ENCODE measurements around the gene CCM2.

Gene CCM2

DNA sequence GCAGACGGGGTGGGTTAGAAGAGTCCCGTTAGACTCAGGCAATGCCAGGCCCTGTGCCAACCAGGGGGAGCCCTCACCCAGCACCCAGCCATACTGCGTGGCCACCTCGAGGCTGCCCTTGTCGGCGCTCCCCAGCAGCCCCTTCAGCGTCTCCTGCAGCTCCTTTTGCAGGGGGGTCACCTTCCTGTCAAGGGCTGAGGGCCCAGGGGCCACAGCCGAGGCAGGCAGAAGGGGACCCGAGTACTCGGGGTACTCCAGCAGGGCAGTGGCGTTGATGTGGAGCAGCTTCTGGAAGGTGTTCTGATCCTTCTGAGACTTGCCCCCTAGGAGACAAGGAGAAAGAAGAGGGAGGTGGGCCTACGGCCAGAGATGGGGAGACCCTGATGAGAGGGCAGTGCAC is 101.7 kb downstream of the CCM2 start:
- H2AFZ ChIP-seq (ENCODE audit: low read depth, low read length), result no peak overlapping the region
- H3K27me3 ChIP-seq (ENCODE audit: insufficient read depth, low read length, poor library complexity), result no peaks in the 10 kb centered on the region
- H3K9me3 ChIP-seq (ENCODE audit: insufficient read depth, low read length, severe bottlenecking), result no peaks in the 10 kb centered on the region
- H3K79me2 ChIP-seq (ENCODE audit: insufficient read depth, low read length), result peaks cover 17% of the 10 kb centered on the region
- no peak overlapping the region for H3K4me3 ChIP-seq (ENCODE audit: low read depth in 1 of 2, low read length in 2 of 2)
- H3K9ac ChIP-seq (ENCODE audit: low read depth, low read length), result no peak overlapping the region
- peaks cover 1% of the 10 kb centered on the region; the same call in 1 of the 2 replicates for H3K4me1 ChIP-seq (ENCODE audit: insufficient read depth, low read length)
- DNase-seq (no peak), ATAC-seq (ENCODE audit: insufficient read depth, low read depth) (no peak)
- peaks cover 70% of the 10 kb centered on the region for H4K20me1 ChIP-seq (ENCODE audit: insufficient read depth, low read length)
- no peak overlapping the region for H3K4me2 ChIP-seq (ENCODE audit: insufficient read depth, low read length)
- TF ChIP-seq CTCF (IDR thresholded peaks at IDR 0.05; ENCODE audit: borderline replicate concordance, extremely low read depth, low read length, poor library complexity, severe bottlenecking) (no peak), EZH2 (IDR thresholded peaks at IDR 0.05; ENCODE audit: borderline replicate concordance, low read depth, low read length, severe bottlenecking) (no peak)
- H3K27ac ChIP-seq (ENCODE audit: low read length), result no peak overlapping the region
- peaks cover 78% of the 10 kb centered on the region for H3K36me3 ChIP-seq (ENCODE audit: insufficient read depth, low read length)

- no peak overlapping the region for H3K4me3 ChIP-seq (ENCODE audit: low read depth in 1 of 2, low read length in 2 of 2)
- no peak overlapping the region for H3K4me2 ChIP-seq (ENCODE audit: insufficient read depth, low read length)
- peaks cover 91% of the 10 kb centered on the region for H3K36me3 ChIP-seq (ENCODE audit: insufficient read depth, low read length)
- DNase-seq (no peak), ATAC-seq (ENCODE audit: insufficient read depth, low read depth) (no peak)
- no peaks in the 10 kb centered on the region for H3K27me3 ChIP-seq (ENCODE audit: insufficient read depth, low read length, poor library complexity)
- no peak overlapping the region for H3K9ac ChIP-seq (ENCODE audit: low read depth, low read length)
- peaks cover 12% of the 10 kb centered on the region for H3K4me1 ChIP-seq (ENCODE audit: insufficient read depth, low read length)
- no peaks in the 10 kb centered on the region for H3K9me3 ChIP-seq (ENCODE audit: insufficient read depth, low read length, severe bottlenecking)
- H3K79me2 ChIP-seq (ENCODE audit: insufficient read depth, low read length), result peaks cover 30% of the 10 kb centered on the region
- H2AFZ ChIP-seq (ENCODE audit: low read depth, low read length), result no peak overlapping the region
- no peak overlapping the region for H3K27ac ChIP-seq (ENCODE audit: low read length)
- H4K20me1 ChIP-seq (ENCODE audit: insufficient read depth, low read length), result peaks cover 83% of the 10 kb centered on the region
- TF ChIP-seq EZH2 (IDR thresholded peaks at IDR 0.05; ENCODE audit: borderline replicate concordance, low read depth, low read length, severe bottlenecking) (no peak), CTCF (IDR thresholded peaks at IDR 0.05; ENCODE audit: borderline replicate concordance, extremely low read depth, low read length, poor library complexity, severe bottlenecking) (no peak)
Observed at GRCh38 chr7:45102785-45103712, 103.0 kb downstream of the CCM2 start.

DNA sequence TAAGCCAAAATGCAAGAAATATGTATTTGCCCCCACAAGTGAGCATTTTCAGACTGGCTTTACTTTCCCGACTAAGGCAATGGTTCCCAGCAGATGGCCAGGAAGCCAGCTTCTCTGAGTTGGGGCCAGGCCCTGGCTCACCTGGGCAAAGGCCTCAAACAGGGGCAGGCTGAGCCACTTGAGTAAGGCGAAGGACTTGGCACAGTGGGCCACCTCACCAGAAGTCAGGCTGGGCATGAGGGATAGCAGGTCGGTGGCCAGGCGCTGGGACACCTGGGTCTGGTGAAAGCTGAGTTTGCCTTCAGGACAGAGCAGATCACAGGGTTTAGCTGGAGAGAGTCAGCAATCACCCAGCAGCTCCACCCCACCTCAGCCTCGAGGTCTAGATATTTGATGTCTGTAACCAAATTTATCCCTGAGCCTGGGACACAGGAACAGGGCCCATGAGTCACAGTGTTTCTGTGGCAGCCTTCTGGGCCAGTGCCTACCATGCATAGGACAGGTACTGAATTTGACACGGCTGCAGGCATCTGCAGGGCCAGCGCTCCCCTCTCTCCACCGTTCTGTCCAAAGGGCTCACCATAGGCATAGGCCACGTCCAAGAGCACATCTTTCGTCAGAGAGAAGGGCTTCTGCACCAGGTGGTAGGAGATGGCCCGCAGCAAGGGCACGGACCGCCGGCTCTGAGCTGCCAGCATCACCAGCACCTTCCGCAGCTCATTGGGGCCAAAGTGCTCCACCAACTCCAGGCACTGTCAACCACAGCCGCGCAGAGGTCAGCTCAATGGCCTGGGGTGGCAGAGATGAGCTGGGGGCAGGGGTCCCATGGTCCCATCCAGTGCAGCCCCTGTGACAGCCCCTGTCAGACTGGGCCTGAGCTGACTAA is 104.2 kb downstream of the CCM2 start:
- Histone ChIP-seq H3K27ac (ENCODE audit: low read length) (no peak overlapping the region), H3K9me3 (ENCODE audit: insufficient read depth, low read length, severe bottlenecking) (no peaks in the 10 kb centered on the region), H3K36me3 (ENCODE audit: insufficient read depth, low read length) (peaks cover 100% of the 10 kb centered on the region), H3K4me2 (ENCODE audit: insufficient read depth, low read length) (no peak overlapping the region), H3K27me3 (ENCODE audit: insufficient read depth, low read length, poor library complexity) (no peaks in the 10 kb centered on the region), H3K4me3 (ENCODE audit: low read depth in 1 of 2, low read length in 2 of 2) (no peak overlapping the region), H3K4me1 (ENCODE audit: insufficient read depth, low read length) (peaks cover 23% of the 10 kb centered on the region), H3K79me2 (ENCODE audit: insufficient read depth, low read length) (peaks cover 42% of the 10 kb centered on the region), H2AFZ (ENCODE audit: low read depth, low read length) (no peak overlapping the region), H4K20me1 (ENCODE audit: insufficient read depth, low read length) (peaks cover 94% of the 10 kb centered on the region), H3K9ac (ENCODE audit: low read depth, low read length) (no peak overlapping the region)
- ATAC-seq (ENCODE audit: insufficient read depth, low read depth) (no peak), DNase-seq (no peak)
- TF ChIP-seq EZH2 (IDR thresholded peaks at IDR 0.05; ENCODE audit: borderline replicate concordance, low read depth, low read length, severe bottlenecking) (no peak), CTCF (IDR thresholded peaks at IDR 0.05; ENCODE audit: borderline replicate concordance, extremely low read depth, low read length, poor library complexity, severe bottlenecking) (no peak)

Data from DND-41 (cell line).